HCT116 (cell line): ENCODE measurements around the gene PKHD1. TPM values are rescaled to one million over a fixed set of nuclear protein-coding genes. Genes with fewer than 3 reads are reported as not detected.

ENCODE experiments used
- ATAC-seq: fragments of 200-7000 bp; cut with Tn5 transposase; 2 replicates; pipeline ENCODE4 v1.9.1; 2020; ENCODE audit warnings: mild to moderate bottlenecking, moderate library complexity
- BruUV-seq: library from RNA; stranded (reverse); fragments of 400-500 nt; replicated peaks from 2 replicates; lab custom pipeline; 2021; lab: Mats Ljungman, UMichigan
- CTCF ChIA-PET: fragments of 300-600 bp; sonication (Branson Sonifier 250); formaldehyde crosslinking; loops from one replicate; lab custom pipeline; 2021; ENCODE audit warnings: antibody characterized with exemption; lab: Charles Lee
- POLR2A ChIA-PET: fragments of 300-600, 350-600 bp; sonication (Branson Sonifier 250); formaldehyde crosslinking; loops from one replicate; lab custom pipeline; 2021; ENCODE audit warnings: antibody characterized with exemption; lab: Charles Lee
- RAD21 ChIA-PET, 2 experiments: fragments of 300-600 bp; sonication (Branson Sonifier 250); formaldehyde crosslinking; loops; one replicate each; lab custom pipeline; 2023; ENCODE audit warnings: low total read pairs in 2 of 2; ENCODE audit not compliant: uncharacterized antibody in 2 of 2, unreplicated experiment in 2 of 2, low non-redundant PET in 1 of 2; lab: Charles Lee
- DNase-seq: peaks from one replicate; pipeline ENCODE4 v3.0.0-alpha.2; 2010; ENCODE audit warnings: low read depth, low spot score
- H2AFZ ChIP-seq: fragments of 200-600 bp; shearing (Covaris generic), sonication (generic); 2 replicates; pipeline ENCODE4 v1.6.1; 2017; ENCODE audit warnings: low read depth, mixed run types, mixed read lengths, antibody characterized with exemption, low read length; ENCODE audit not compliant: poor library complexity, severe bottlenecking
- H3K27ac ChIP-seq: 2 replicates; pipeline ENCODE4 v1.5.1; 2012; ENCODE audit warnings: low read depth, low read length
- H3K27me3 ChIP-seq: fragments of 200-600 bp; sonication (generic); 2 replicates; pipeline ENCODE4 v1.6.1; 2016; ENCODE audit warnings: mixed run types, low read length, mixed read lengths; ENCODE audit not compliant: insufficient read depth
- H3K36me3 ChIP-seq, 2 experiments: fragments of 200-500 bp in 1 of 2; fragments of 200-600 bp in 1 of 2; sonication (Bioruptor generic) in 1 of 2; sonication (generic) in 1 of 2; 2 replicates each; pipeline versions ENCODE4 v1.5.1 to v1.6.1; 2014 to 2016; ENCODE audit warnings: low read length in 2 of 2, inconsistent platforms in 1 of 2, mixed read lengths in 1 of 2, mixed run types in 1 of 2; ENCODE audit not compliant: insufficient read depth in 2 of 2, control insufficient read depth in 1 of 2
- H3K4me1 ChIP-seq, 2 experiments: fragments of 200-600 bp in 1 of 2; sonication (generic) in 1 of 2; 2 replicates each; pipeline versions ENCODE4 v1.5.1 to v1.6.1; 2012 to 2017; ENCODE audit warnings: low read length in 2 of 2, inconsistent platforms in 1 of 2, mild to moderate bottlenecking in 1 of 2, mixed read lengths in 1 of 2, mixed run types in 1 of 2, moderate library complexity in 1 of 2; ENCODE audit not compliant: insufficient read depth in 2 of 2, control insufficient read depth in 1 of 2
- H3K4me2 ChIP-seq: fragments of 200-600 bp; sonication (generic); 2 replicates; pipeline ENCODE4 v1.6.1; 2017; ENCODE audit warnings: mixed run types, low read length, mixed read lengths
- H3K4me3 ChIP-seq, 2 experiments: fragments of 200-600 bp in 1 of 2; sonication (generic) in 1 of 2; replicated peaks in 1 of 2; 2 replicates each; pipeline ENCODE4 v1.5.1; 2011 to 2016; ENCODE audit warnings: low read length in 2 of 2, control low read depth in 1 of 2, low read depth in 1 of 2, mild to moderate bottlenecking in 1 of 2, mixed read lengths in 1 of 2, mixed run types in 1 of 2
- H3K79me2 ChIP-seq: fragments of 200-600 bp; sonication (generic); 2 replicates; pipeline ENCODE4 v1.6.1; 2017; ENCODE audit warnings: mild to moderate bottlenecking, mixed run types, low read length, moderate library complexity, mixed read lengths; ENCODE audit not compliant: insufficient read depth
- H3K9ac ChIP-seq: fragments of 200-600 bp; sonication (generic); 2 replicates; pipeline ENCODE4 v1.6.1; 2016; ENCODE audit warnings: low read length, mixed read lengths
- H3K9me2 ChIP-seq: fragments of 200-600 bp; sonication (generic), shearing (Covaris generic); 2 replicates; pipeline ENCODE4 v1.6.1; 2017; ENCODE audit warnings: mixed run types, mild to moderate bottlenecking, moderate library complexity; ENCODE audit not compliant: insufficient read depth
- H3K9me3 ChIP-seq, 2 experiments: fragments of 200-500 bp in 1 of 2; fragments of 200-600 bp in 1 of 2; sonication (Bioruptor generic) in 1 of 2; sonication (generic) in 1 of 2; 2 replicates each; pipeline ENCODE4 v1.6.1; 2014 to 2017; ENCODE audit warnings: low read length in 2 of 2, mixed read lengths in 2 of 2, inconsistent platforms in 1 of 2, low read depth in 1 of 2, mild to moderate bottlenecking in 1 of 2, mixed run types in 1 of 2, moderate library complexity in 1 of 2; ENCODE audit not compliant: control insufficient read depth in 1 of 2, insufficient read depth in 1 of 2
- H4K20me1 ChIP-seq: fragments of 200-600 bp; sonication (generic), shearing (Covaris generic); 2 replicates; pipeline ENCODE4 v1.6.1; 2017; ENCODE audit warnings: mixed run types, mild to moderate bottlenecking, moderate library complexity; ENCODE audit not compliant: insufficient read depth
- FOSL1 ChIP-seq: IDR thresholded peaks from 2 replicates; pipeline ENCODE4 v1.6.1; 2012; ENCODE audit warnings: low read depth
- JUND ChIP-seq: IDR thresholded peaks from 2 replicates; pipeline ENCODE4 v1.6.1; 2012
- MAX ChIP-seq: IDR thresholded peaks from 2 replicates; pipeline ENCODE4 v1.6.1; 2012
- POLR2A ChIP-seq: IDR thresholded peaks from 2 replicates; pipeline ENCODE4 v1.7.0; 2011; ENCODE audit warnings: borderline replicate concordance; ENCODE audit not compliant: insufficient read depth, insufficient read length; ENCODE audit errors: extremely low read depth
- POLR2AphosphoS5 ChIP-seq: IDR thresholded peaks from 2 replicates; pipeline ENCODE4 v1.6.1; 2011; ENCODE audit warnings: mild to moderate bottlenecking, low read depth, low read length, moderate library complexity
- REST ChIP-seq: IDR thresholded peaks from 2 replicates; pipeline ENCODE4 v1.6.1; 2012; ENCODE audit warnings: low read depth
- SIN3A ChIP-seq: IDR thresholded peaks from 2 replicates; pipeline ENCODE4 v1.6.1; 2012; ENCODE audit warnings: low read depth
- SP1 ChIP-seq: IDR thresholded peaks from 2 replicates; pipeline ENCODE4 v1.6.1; 2012; ENCODE audit warnings: low read depth
- YY1 ChIP-seq: IDR thresholded peaks from 2 replicates; pipeline ENCODE4 v1.6.1; 2011; ENCODE audit warnings: low read length, low read depth, moderate library complexity, mild to moderate bottlenecking; ENCODE audit not compliant: insufficient replicate concordance; ENCODE audit errors: extremely low read depth
- ZFX ChIP-seq: fragments of 450-650 bp; IDR thresholded peaks from 2 replicates; pipeline ENCODE4 v1.6.1; 2017
- ZNF274 ChIP-seq: fragments of 200-500 bp; sonication (Bioruptor generic); IDR thresholded peaks from 2 replicates; pipeline ENCODE4 v1.6.1; 2014; ENCODE audit warnings: mild to moderate bottlenecking, low read depth, low read length, inconsistent platforms
- intact Hi-C: fragments of 100-400 bp; cut with micrococcal nuclease; formaldehyde crosslinking; loops from 2 replicates; pipeline ENCODE4 v1.10.0; 2022
- total RNA-seq: library from RNA; stranded (reverse); gene quantifications from one replicate; pipeline ENCODE4 v1.2.1, GENCODE V29; 2021; ENCODE audit not compliant: unreplicated experiment

PKHD1 gene
- total RNA-seq, 1 experiment from 2014 or later, result not detected

- Histone ChIP-seq H3K27ac (no peak overlapping the region), H3K9me2 (no peaks in the 10 kb centered on the region), H3K27me3 (no peaks in the 10 kb centered on the region), H3K4me3 (no peak overlapping the region), H3K4me1 (no peaks in the 10 kb centered on the region), H3K79me2 (no peaks in the 10 kb centered on the region), H3K36me3 (no peaks in the 10 kb centered on the region), H3K9ac (no peak overlapping the region), H2AFZ (no peak overlapping the region), H4K20me1 (no peaks in the 10 kb centered on the region), H3K4me2 (no peak overlapping the region), H3K9me3 (peaks cover 3 to 6% of the 10 kb centered on the region in 2 experiments; a peak in 2 of 4 replicates)
- no peak for DNase-seq
- TF ChIP-seq POLR2AphosphoS5, result no peak
- TF ChIP-seq REST, result no peak
- no peak for TF ChIP-seq POLR2A
- no peak for TF ChIP-seq MAX
- TF ChIP-seq ZNF274, result no peak
- TF ChIP-seq YY1, result no peak
- no peak for TF ChIP-seq JUND
- no peak for TF ChIP-seq FOSL1
- TF ChIP-seq SP1, result no peak
- no peak for TF ChIP-seq ZFX
- no peak for TF ChIP-seq SIN3A
- BruUV-seq, result no TSS peak
- no peak for ATAC-seq
- ChIA-PET POLR2A (no interaction called here), CTCF (no interaction called here), RAD21 (no interaction called here)
- intact Hi-C loops, result no loop called here
Observed at GRCh38 chr6:51640021-51640420, 447.4 kb downstream of the PKHD1 start.
